ENCODE data around the gene IL1R2. TPM values are rescaled to one million over a fixed set of nuclear protein-coding genes. Genes with fewer than 3 reads are reported as not detected.
A peak's percentile ranks its signal among the peaks of the same experiment; 100 is the strongest.

IL1R2 gene
- total and polyA plus RNA-seq, 2 experiments from 2014 or later, result 0.22 to 1.2 TPM

GRCh38 chr2:101981504-101981903 is 10.3 kb upstream of the IL1R2 start:
- Histone ChIP-seq H3K27ac (no peak overlapping the region), H3K9me3 (ENCODE audit: low read depth) (no peaks in the 10 kb centered on the region), H3K4me1 (ENCODE audit: insufficient read depth) (no peaks in the 10 kb centered on the region), H3F3A (ENCODE audit: insufficient read depth) (no peaks in the 10 kb centered on the region), H4K20me1 (ENCODE audit: insufficient read depth) (no peaks in the 10 kb centered on the region), H3K79me2 (ENCODE audit: insufficient read depth) (no peaks in the 10 kb centered on the region), H3K27me3 (replicated peaks; ENCODE audit: insufficient read depth) (no peaks in the 10 kb centered on the region), H3K4me2 (ENCODE audit: unreplicated experiment) (no peak overlapping the region), H2AFZ (no peak overlapping the region), H3K4me3 (no peak overlapping the region), H3K9ac (no peak overlapping the region), H3K9me2 (ENCODE audit: insufficient read depth) (no peaks in the 10 kb centered on the region), H3K36me3 (ENCODE audit: low read depth) (no peaks in the 10 kb centered on the region)
- peak; percentile 22 for DNase-seq
- WGBS, 2 experiments (ENCODE audit: low coverage in 1 of 2, low lambda C conversion rate in 2 of 2, missing lambda C conversion rate in 2 of 2), result 76 to 83% methylated on average over 4 of the region's 4 CpGs
- in situ Hi-C loops (cut with MboI), result no loop called here
- TF ChIP-seq EZH2phosphoT487 (IDR thresholded peaks at IDR 0.05; ENCODE audit: insufficient read depth, low read depth) (no peak), EZH2 (IDR thresholded peaks at IDR 0.05; ENCODE audit: insufficient read depth, poor library complexity, severe bottlenecking) (no peak)

- no peak for TF ChIP-seq EZH2 (IDR thresholded peaks at IDR 0.05; ENCODE audit: insufficient read depth, poor library complexity, severe bottlenecking)
- TF ChIP-seq EZH2phosphoT487 (IDR thresholded peaks at IDR 0.05; ENCODE audit: insufficient read depth, low read depth), result no peak
- no peak overlapping the region for H3K4me2 ChIP-seq (ENCODE audit: unreplicated experiment)
- in situ Hi-C loops (cut with MboI), result no loop called here
- no peaks in the 10 kb centered on the region for H3F3A ChIP-seq (ENCODE audit: insufficient read depth)
- no peaks in the 10 kb centered on the region for H3K9me2 ChIP-seq (ENCODE audit: insufficient read depth)
- WGBS, 2 experiments (ENCODE audit: low coverage in 1 of 2, low lambda C conversion rate in 2 of 2, missing lambda C conversion rate in 2 of 2), result 86 to 94% methylated on average over 9 of the region's 9 CpGs
- no peaks in the 10 kb centered on the region for H3K9me3 ChIP-seq (ENCODE audit: low read depth)
- no peaks in the 10 kb centered on the region for H3K79me2 ChIP-seq (ENCODE audit: insufficient read depth)
- H3K9ac ChIP-seq, result no peak overlapping the region
- H2AFZ ChIP-seq, result no peak overlapping the region
- H3K27me3 ChIP-seq (replicated peaks; ENCODE audit: insufficient read depth), result no peaks in the 10 kb centered on the region
- no peaks in the 10 kb centered on the region for H3K36me3 ChIP-seq (ENCODE audit: low read depth)
- H4K20me1 ChIP-seq (ENCODE audit: insufficient read depth), result no peaks in the 10 kb centered on the region
- H3K4me1 ChIP-seq (ENCODE audit: insufficient read depth), result no peaks in the 10 kb centered on the region
- no peak for DNase-seq
- no peak overlapping the region for H3K27ac ChIP-seq
- no peak overlapping the region for H3K4me3 ChIP-seq
Observed at GRCh38 chr2:101982495-101983029, 9.2 kb upstream of the IL1R2 start.

DNA sequence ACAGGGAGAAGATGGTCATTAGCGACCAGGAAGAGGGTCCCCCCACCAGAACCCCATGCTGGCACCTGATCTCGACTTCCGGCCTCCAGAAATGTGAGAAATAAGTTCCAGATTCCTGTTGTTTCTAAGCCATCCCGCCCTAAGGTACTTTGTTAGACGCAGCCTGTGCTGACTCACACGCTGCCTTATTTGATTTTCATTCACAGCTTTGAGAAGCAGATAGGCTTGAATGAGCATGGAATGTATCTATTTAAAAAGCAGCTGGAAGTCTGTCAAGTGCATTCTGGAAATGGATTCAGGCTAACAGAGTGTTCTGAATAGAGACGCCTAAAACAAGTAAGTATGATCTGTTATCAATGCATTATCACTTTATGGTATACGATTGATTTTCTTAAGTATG is 8.3 kb upstream of the IL1R2 start:
- no peaks in the 10 kb centered on the region for H3K9me2 ChIP-seq (ENCODE audit: insufficient read depth)
- H3K27me3 ChIP-seq (replicated peaks; ENCODE audit: insufficient read depth), result no peaks in the 10 kb centered on the region
- no peaks in the 10 kb centered on the region for H4K20me1 ChIP-seq (ENCODE audit: insufficient read depth)
- H3K4me2 ChIP-seq (ENCODE audit: unreplicated experiment), result peak overlapping the region; percentile 9
- H3K79me2 ChIP-seq (ENCODE audit: insufficient read depth), result no peaks in the 10 kb centered on the region
- H3K27ac ChIP-seq, result no peak overlapping the region
- TF ChIP-seq EZH2phosphoT487 (IDR thresholded peaks at IDR 0.05; ENCODE audit: insufficient read depth, low read depth) (no peak), EZH2 (IDR thresholded peaks at IDR 0.05; ENCODE audit: insufficient read depth, poor library complexity, severe bottlenecking) (no peak)
- no peak overlapping the region for H3K4me3 ChIP-seq
- H2AFZ ChIP-seq, result no peak overlapping the region
- DNase-seq, result peak; percentile 51
- no peaks in the 10 kb centered on the region for H3F3A ChIP-seq (ENCODE audit: insufficient read depth)
- no peaks in the 10 kb centered on the region for H3K36me3 ChIP-seq (ENCODE audit: low read depth)
- H3K4me1 ChIP-seq (ENCODE audit: insufficient read depth), result no peaks in the 10 kb centered on the region
- H3K9me3 ChIP-seq (ENCODE audit: low read depth), result no peaks in the 10 kb centered on the region
- in situ Hi-C loops (cut with MboI), result no loop called here
- 22 to 30% methylated on average over 8 of the region's 8 CpGs for WGBS, 2 experiments (ENCODE audit: low coverage in 1 of 2, low lambda C conversion rate in 2 of 2, missing lambda C conversion rate in 2 of 2)
- no peak overlapping the region for H3K9ac ChIP-seq

- no peak overlapping the region for H3K27ac ChIP-seq
- H3K9me3 ChIP-seq (ENCODE audit: low read depth), result no peaks in the 10 kb centered on the region
- WGBS, 2 experiments (ENCODE audit: low coverage in 1 of 2, low lambda C conversion rate in 2 of 2, missing lambda C conversion rate in 2 of 2), result 25 to 47% methylated on average over 2 of the region's 2 CpGs
- TF ChIP-seq EZH2 (IDR thresholded peaks at IDR 0.05; ENCODE audit: insufficient read depth, poor library complexity, severe bottlenecking), result no peak
- no peak for TF ChIP-seq EZH2phosphoT487 (IDR thresholded peaks at IDR 0.05; ENCODE audit: insufficient read depth, low read depth)
- no peak overlapping the region for H2AFZ ChIP-seq
- no peaks in the 10 kb centered on the region for H3K79me2 ChIP-seq (ENCODE audit: insufficient read depth)
- H3K9ac ChIP-seq, result no peak overlapping the region
- no peaks in the 10 kb centered on the region for H3K9me2 ChIP-seq (ENCODE audit: insufficient read depth)
- no peaks in the 10 kb centered on the region for H4K20me1 ChIP-seq (ENCODE audit: insufficient read depth)
- DNase-seq, result peak; percentile 51
- H3F3A ChIP-seq (ENCODE audit: insufficient read depth), result no peaks in the 10 kb centered on the region
- H3K4me3 ChIP-seq, result no peak overlapping the region
- in situ Hi-C loops (cut with MboI), result no loop called here
- H3K36me3 ChIP-seq (ENCODE audit: low read depth), result no peaks in the 10 kb centered on the region
- no peaks in the 10 kb centered on the region for H3K27me3 ChIP-seq (replicated peaks; ENCODE audit: insufficient read depth)
- peak overlapping the region; percentile 9 for H3K4me2 ChIP-seq (ENCODE audit: unreplicated experiment)
- no peaks in the 10 kb centered on the region for H3K4me1 ChIP-seq (ENCODE audit: insufficient read depth)
Observed at GRCh38 chr2:101983928-101984327, 7.8 kb upstream of the IL1R2 start.

- in situ Hi-C loops (cut with MboI), result no loop called here
- Histone ChIP-seq H3K9me3 (ENCODE audit: low read depth) (no peaks in the 10 kb centered on the region), H3K9ac (no peak overlapping the region), H3K36me3 (ENCODE audit: low read depth) (no peaks in the 10 kb centered on the region), H3K27ac (no peak overlapping the region), H3K4me3 (no peak overlapping the region), H4K20me1 (ENCODE audit: insufficient read depth) (no peaks in the 10 kb centered on the region), H3K4me1 (ENCODE audit: insufficient read depth) (no peaks in the 10 kb centered on the region), H3K4me2 (ENCODE audit: unreplicated experiment) (no peak overlapping the region), H3F3A (ENCODE audit: insufficient read depth) (no peaks in the 10 kb centered on the region), H2AFZ (no peak overlapping the region), H3K9me2 (ENCODE audit: insufficient read depth) (no peaks in the 10 kb centered on the region), H3K79me2 (ENCODE audit: insufficient read depth) (no peaks in the 10 kb centered on the region), H3K27me3 (replicated peaks; ENCODE audit: insufficient read depth) (no peaks in the 10 kb centered on the region)
- 80 to 85% methylated on average over 9 of the region's 9 CpGs for WGBS, 2 experiments (ENCODE audit: low coverage in 1 of 2, low lambda C conversion rate in 2 of 2, missing lambda C conversion rate in 2 of 2)
- DNase-seq, result no peak
- no peak for TF ChIP-seq EZH2phosphoT487 (IDR thresholded peaks at IDR 0.05; ENCODE audit: insufficient read depth, low read depth)
- TF ChIP-seq EZH2 (IDR thresholded peaks at IDR 0.05; ENCODE audit: insufficient read depth, poor library complexity, severe bottlenecking), result no peak
Observed at GRCh38 chr2:101984656-101985055, 7.1 kb upstream of the IL1R2 start.
